ENCODE results near the gene UCKL1.

- TF ChIP-seq CTCF (IDR thresholded peaks at IDR 0.05; ENCODE audit: insufficient read depth, low read depth, low read length) (no peak), EZH2 (IDR thresholded peaks at IDR 0.05; ENCODE audit: insufficient read depth, low read length) (no peak)
Measured at GRCh38 chr20:63908008-63908682, 48.1 kb downstream of the UCKL1 start.

All from astrocyte (in vitro differentiated cells and primary cell).